H9 (cell line): ENCODE measurements around the gene TNFSF8. TPM values are rescaled to one million over a fixed set of nuclear protein-coding genes. Genes with fewer than 3 reads are reported as not detected.

Experiments
- DNase-seq: peaks from one replicate; pipeline ENCODE4 v3.0.0-alpha.2; 2017
- H2AFZ ChIP-seq: one replicate; pipeline ENCODE4 v1.6.1; 2013; ENCODE audit warnings: mild to moderate bottlenecking, low read length, control low read depth, moderate library complexity
- H2AK5ac ChIP-seq: 2 replicates; pipeline ENCODE4 v1.6.1; 2013; ENCODE audit warnings: low read length, control low read depth, mixed read lengths; ENCODE audit not compliant: insufficient read length
- H2BK120ac ChIP-seq: one replicate; pipeline ENCODE4 v1.6.1; 2013; ENCODE audit warnings: low read depth, mild to moderate bottlenecking, low read length, control low read depth, inconsistent platforms; ENCODE audit not compliant: poor library complexity, severe bottlenecking
- H2BK12ac ChIP-seq: 2 replicates; pipeline ENCODE4 v1.6.1; 2013; ENCODE audit warnings: low read length, control low read depth, mixed read lengths, low read depth; ENCODE audit not compliant: insufficient read length
- H2BK15ac ChIP-seq: 2 replicates; pipeline ENCODE4 v1.6.1; 2013; ENCODE audit warnings: low read depth, low read length, control low read depth
- H2BK20ac ChIP-seq: one replicate; pipeline ENCODE4 v1.6.1; 2013; ENCODE audit warnings: low read depth, mild to moderate bottlenecking, low read length, control low read depth, inconsistent platforms; ENCODE audit not compliant: poor library complexity, severe bottlenecking
- H2BK5ac ChIP-seq: 2 replicates; pipeline ENCODE4 v1.6.1; 2013; ENCODE audit warnings: low read length, control low read depth, mixed read lengths; ENCODE audit not compliant: insufficient read length
- H3K14ac ChIP-seq: 2 replicates; pipeline ENCODE4 v1.6.1; 2013; ENCODE audit warnings: low read length, control low read depth; ENCODE audit not compliant: insufficient read depth
- H3K18ac ChIP-seq: 2 replicates; pipeline ENCODE4 v1.6.1; 2013; ENCODE audit warnings: low read depth, mild to moderate bottlenecking, mixed read lengths, low read length, control low read depth; ENCODE audit not compliant: insufficient read length
- H3K23ac ChIP-seq: 2 replicates; pipeline ENCODE4 v1.6.1; 2013; ENCODE audit warnings: low read length, control low read depth, mixed read lengths, low read depth; ENCODE audit not compliant: insufficient read length
- H3K23me2 ChIP-seq: 2 replicates; pipeline ENCODE4 v1.6.1; 2013; ENCODE audit warnings: low read depth, mild to moderate bottlenecking, mixed read lengths, low read length, control low read depth; ENCODE audit not compliant: insufficient read length, poor library complexity, severe bottlenecking
- H3K27ac ChIP-seq: 2 replicates; pipeline ENCODE4 v1.5.1; 2013; ENCODE audit warnings: low read length, control low read depth, mixed read lengths, low read depth; ENCODE audit not compliant: insufficient read length
- H3K27me3 ChIP-seq: 2 replicates; pipeline ENCODE4 v1.6.1; 2013; ENCODE audit warnings: low read length, control low read depth, inconsistent platforms; ENCODE audit not compliant: insufficient read depth
- H3K4ac ChIP-seq: 2 replicates; pipeline ENCODE4 v1.6.1; 2013; ENCODE audit warnings: low read depth, mild to moderate bottlenecking, control low read depth, inconsistent platforms, low read length, moderate library complexity
- H3K4me1 ChIP-seq: 2 replicates; pipeline ENCODE4 v1.6.1; 2013; ENCODE audit warnings: low read length, control low read depth, inconsistent platforms; ENCODE audit not compliant: insufficient read depth
- H3K4me2 ChIP-seq: 2 replicates; pipeline ENCODE4 v1.6.1; 2013; ENCODE audit warnings: low read length, control low read depth, mixed read lengths; ENCODE audit not compliant: insufficient read length, insufficient read depth
- H3K56ac ChIP-seq: 2 replicates; pipeline ENCODE4 v1.6.1; 2013; ENCODE audit warnings: low read depth, mild to moderate bottlenecking, mixed read lengths, low read length, control low read depth; ENCODE audit not compliant: insufficient read length
- H3K79me1 ChIP-seq: 2 replicates; pipeline ENCODE4 v1.6.1; 2013; ENCODE audit warnings: low read depth, mild to moderate bottlenecking, moderate library complexity, low read length, control low read depth, inconsistent platforms; ENCODE audit not compliant: insufficient read depth, poor library complexity, severe bottlenecking
- H3K79me2 ChIP-seq: 2 replicates; pipeline ENCODE4 v1.6.1; 2013; ENCODE audit warnings: low read length, control low read depth, inconsistent platforms; ENCODE audit not compliant: insufficient read depth
- H3K9ac ChIP-seq: 2 replicates; pipeline ENCODE4 v1.6.1; 2013; ENCODE audit warnings: low read length, control low read depth, mixed read lengths; ENCODE audit not compliant: insufficient read length; ENCODE audit errors: extremely low read depth
- H3K9me3 ChIP-seq: one replicate; pipeline ENCODE4 v1.6.1; 2013; ENCODE audit warnings: low read depth, low read length, inconsistent platforms; ENCODE audit not compliant: control insufficient read depth
- H3T11ph ChIP-seq: one replicate; pipeline ENCODE4 v1.6.1; 2013; ENCODE audit warnings: mild to moderate bottlenecking, low read length, control low read depth, inconsistent platforms
- H4K20me1 ChIP-seq: one replicate; pipeline ENCODE4 v1.6.1; 2013; ENCODE audit not compliant: control insufficient read depth, insufficient read length, insufficient read depth
- H4K5ac ChIP-seq: 2 replicates; pipeline ENCODE4 v1.6.1; 2013; ENCODE audit warnings: low read depth, mild to moderate bottlenecking, mixed read lengths, low read length, control low read depth; ENCODE audit not compliant: insufficient read length
- H4K8ac ChIP-seq: replicated peaks from 2 replicates; pipeline ENCODE4 v1.6.1; 2013; ENCODE audit warnings: low read length, control low read depth, mixed read lengths, low read depth; ENCODE audit not compliant: insufficient read length
- H4K91ac ChIP-seq: 2 replicates; pipeline ENCODE4 v1.6.1; 2013; ENCODE audit warnings: low read depth, mild to moderate bottlenecking, moderate library complexity, mixed read lengths, low read length, control low read depth; ENCODE audit not compliant: insufficient read length
- H3K27ac Mint-ChIP-seq, 3 experiments: 2 replicates in 2 of 3; 3 replicates in 1 of 3; pipeline ENCODE4 v1.8.0; 2020 to 2021; ENCODE audit warnings: mixed read lengths in 3 of 3, mild to moderate bottlenecking in 1 of 3, moderate library complexity in 1 of 3
- H3K27me3 Mint-ChIP-seq: 2 replicates; pipeline ENCODE4 v1.8.0; 2021; ENCODE audit warnings: low read depth, mild to moderate bottlenecking, moderate library complexity, mixed read lengths
- H3K36me3 Mint-ChIP-seq, 3 experiments: 2 replicates in 2 of 3; 3 replicates in 1 of 3; pipeline ENCODE4 v1.8.0; 2020 to 2021; ENCODE audit warnings: low read depth in 3 of 3, mixed read lengths in 3 of 3; ENCODE audit not compliant: insufficient read depth in 1 of 3
- H3K4me1 Mint-ChIP-seq, 2 experiments: 2 replicates each; pipeline ENCODE4 v1.8.0; 2020; ENCODE audit warnings: mixed read lengths in 2 of 2
- H3K4me3 Mint-ChIP-seq, 2 experiments: 2 replicates in 1 of 2; 3 replicates in 1 of 2; pipeline ENCODE4 v1.8.0; 2020 to 2021; ENCODE audit warnings: mild to moderate bottlenecking in 2 of 2, mixed read lengths in 2 of 2, moderate library complexity in 1 of 2
- H3K9me3 Mint-ChIP-seq, 2 experiments: 2 replicates in 1 of 2; 3 replicates in 1 of 2; pipeline ENCODE4 v1.8.0; 2020; ENCODE audit warnings: mild to moderate bottlenecking in 2 of 2, mixed read lengths in 2 of 2, moderate library complexity in 1 of 2
- CTCF ChIP-seq: fragments of 200-600 bp; sonication (generic); conservative IDR thresholded peaks from 3 replicates; pipeline ENCODE4 v1.8.0; 2021; ENCODE audit warnings: antibody characterized with exemption, mild to moderate bottlenecking
- WGBS: extraction: QIAGEN DNeasy Blood & Tissue Kit; methylation state at CpG from one replicate; pipeline ENCODE4 v1.1.7; 2013; ENCODE audit warnings: missing lambda C conversion rate, low lambda C conversion rate, mixed read lengths; ENCODE audit not compliant: insufficient read length; ENCODE audit errors: extremely low coverage; 5-methylcytosine and 5-hydroxymethylcytosine counted together
- total RNA-seq: library from RNA; stranded (reverse); gene quantifications from 2 replicates; pipeline ENCODE4 v1.2.1, GENCODE V29; 2021

The TNFSF8 gene
- total RNA-seq, 1 experiment from 2014 or later: not detected

- Histone ChIP-seq H3K56ac (no peak overlapping the region), H3K23ac (no peak overlapping the region), H3K79me1 (no peaks in the 10 kb centered on the region), H3K9me3 (no peaks in the 10 kb centered on the region), H3K23me2 (no peaks in the 10 kb centered on the region), H2BK5ac (no peak overlapping the region), H3K4ac (no peak overlapping the region), H4K8ac (no peak overlapping the region), H2BK15ac (no peak overlapping the region), H3K14ac (no peak overlapping the region), H3K27ac (no peak overlapping the region), H3K79me2 (no peaks in the 10 kb centered on the region), H3K18ac (no peak overlapping the region), H3K27me3 (no peaks in the 10 kb centered on the region), H3K9ac (no peak overlapping the region), H3K4me2 (no peak overlapping the region), H3T11ph (no peak overlapping the region), H4K5ac (no peak overlapping the region), H2AFZ (no peak overlapping the region), H4K20me1 (no peaks in the 10 kb centered on the region), H3K4me1 (peaks cover 5% of the 10 kb centered on the region; the same call in 1 of the 2 replicates), H2AK5ac (no peak overlapping the region), H4K91ac (no peak overlapping the region), H2BK120ac (no peak overlapping the region), H2BK12ac (no peak overlapping the region), H2BK20ac (no peak overlapping the region)
- H3K4me1 Mint-ChIP-seq: peaks cover 7 to 9% of the 10 kb centered on the region in 2 experiments
- WGBS: no CpG with 5 or more reads among the region's 4 CpGs
- no peak for TF ChIP-seq CTCF
- H3K27me3 Mint-ChIP-seq: peaks cover 5% of the 10 kb centered on the region; the same call in 1 of the 2 replicates
- no peaks in the 10 kb centered on the region for H3K36me3 Mint-ChIP-seq
- DNase-seq: no peak
- H3K27ac Mint-ChIP-seq: no peak overlapping the region
- H3K4me3 Mint-ChIP-seq: no peak overlapping the region
- H3K9me3 Mint-ChIP-seq: no peaks in the 10 kb centered on the region
Observed at GRCh38 chr9:114852050-114852594, 78.3 kb downstream of the TNFSF8 start.
